Endothelial cell (in vitro differentiated cells): ENCODE results near the gene PRKG1. TPM values are rescaled to one million over a fixed set of nuclear protein-coding genes. Genes with fewer than 3 reads are reported as not detected.

Experiments used
- DNase-seq: peaks from one replicate; pipeline ENCODE4 v3.0.0; 2021; ENCODE audit warnings: low spot score
- H3K27ac Mint-ChIP-seq: one replicate; pipeline ENCODE4 v1.8.0; 2021; ENCODE audit warnings: mixed read lengths, inconsistent platforms; ENCODE audit not compliant: unreplicated experiment
- H3K27me3 Mint-ChIP-seq: one replicate; pipeline ENCODE4 v1.8.0; 2021; ENCODE audit warnings: mild to moderate bottlenecking, moderate library complexity, mixed read lengths, inconsistent platforms; ENCODE audit not compliant: unreplicated experiment
- H3K36me3 Mint-ChIP-seq: one replicate; pipeline ENCODE4 v1.8.0; 2021; ENCODE audit warnings: mild to moderate bottlenecking, low read depth, mixed read lengths, inconsistent platforms; ENCODE audit not compliant: unreplicated experiment
- H3K4me1 Mint-ChIP-seq: one replicate; pipeline ENCODE4 v1.8.0; 2021; ENCODE audit warnings: mild to moderate bottlenecking, mixed read lengths, inconsistent platforms; ENCODE audit not compliant: unreplicated experiment
- H3K4me3 Mint-ChIP-seq: one replicate; pipeline ENCODE4 v1.8.0; 2021; ENCODE audit warnings: mild to moderate bottlenecking, mixed read lengths, inconsistent platforms; ENCODE audit not compliant: unreplicated experiment
- H3K9me3 Mint-ChIP-seq: one replicate; pipeline ENCODE4 v1.8.0; 2021; ENCODE audit warnings: mixed read lengths, inconsistent platforms; ENCODE audit not compliant: unreplicated experiment
- total RNA-seq: library from RNA; stranded (reverse); fragmentation: NEBNext Ultra II Directional; extraction: Animal tissue kit (Norgen Biotek cat#: 25700); gene quantifications from one replicate; pipeline ENCODE4 v1.2.1, GENCODE V29; 2021; ENCODE audit not compliant: unreplicated experiment
- TF ChIP-seq, protein P1 (sequence below): fragments of 200-600 bp; sonication (generic); IDR thresholded peaks from one replicate; pipeline ENCODE4 v1.5.0; 2021; ENCODE audit warnings: antibody characterized with exemption; ENCODE audit not compliant: unreplicated experiment

Gene PRKG1
- total RNA-seq, 1 donor from 2014 or later, result 10.7 TPM

DNA sequence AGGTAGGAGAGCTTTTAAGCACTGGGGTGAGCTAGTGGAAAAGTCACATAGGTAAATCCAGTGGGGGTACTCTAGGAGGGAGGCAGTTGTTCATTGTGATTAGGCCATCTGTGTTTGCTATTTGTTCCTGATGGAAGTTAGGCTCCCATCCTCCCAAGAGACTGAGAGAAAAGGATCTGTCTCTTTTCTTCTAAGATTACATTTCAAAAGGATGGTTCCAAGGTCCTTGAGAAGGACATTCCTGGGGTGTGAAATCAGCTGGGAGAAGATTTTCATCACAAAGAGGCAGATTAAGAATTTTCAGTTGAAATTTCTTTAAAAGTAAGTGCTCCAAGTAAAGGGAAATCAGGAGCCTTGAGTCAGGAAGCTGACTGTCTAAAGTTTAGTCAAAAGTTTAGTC, 835.9 kb downstream of the PRKG1 start:
- H3K27me3 Mint-ChIP-seq, result peaks cover 1% of the 10 kb centered on the region
- peaks cover 26% of the 10 kb centered on the region for H3K4me1 Mint-ChIP-seq
- no peak overlapping the region for H3K4me3 Mint-ChIP-seq
- DNase-seq, result no peak
- no peak overlapping the region for H3K27ac Mint-ChIP-seq
- H3K9me3 Mint-ChIP-seq, result no peaks in the 10 kb centered on the region
- H3K36me3 Mint-ChIP-seq, result no peaks in the 10 kb centered on the region
- TF ChIP-seq, protein P1, sequence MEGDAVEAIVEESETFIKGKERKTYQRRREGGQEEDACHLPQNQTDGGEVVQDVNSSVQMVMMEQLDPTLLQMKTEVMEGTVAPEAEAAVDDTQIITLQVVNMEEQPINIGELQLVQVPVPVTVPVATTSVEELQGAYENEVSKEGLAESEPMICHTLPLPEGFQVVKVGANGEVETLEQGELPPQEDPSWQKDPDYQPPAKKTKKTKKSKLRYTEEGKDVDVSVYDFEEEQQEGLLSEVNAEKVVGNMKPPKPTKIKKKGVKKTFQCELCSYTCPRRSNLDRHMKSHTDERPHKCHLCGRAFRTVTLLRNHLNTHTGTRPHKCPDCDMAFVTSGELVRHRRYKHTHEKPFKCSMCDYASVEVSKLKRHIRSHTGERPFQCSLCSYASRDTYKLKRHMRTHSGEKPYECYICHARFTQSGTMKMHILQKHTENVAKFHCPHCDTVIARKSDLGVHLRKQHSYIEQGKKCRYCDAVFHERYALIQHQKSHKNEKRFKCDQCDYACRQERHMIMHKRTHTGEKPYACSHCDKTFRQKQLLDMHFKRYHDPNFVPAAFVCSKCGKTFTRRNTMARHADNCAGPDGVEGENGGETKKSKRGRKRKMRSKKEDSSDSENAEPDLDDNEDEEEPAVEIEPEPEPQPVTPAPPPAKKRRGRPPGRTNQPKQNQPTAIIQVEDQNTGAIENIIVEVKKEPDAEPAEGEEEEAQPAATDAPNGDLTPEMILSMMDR, result no peak

DNA sequence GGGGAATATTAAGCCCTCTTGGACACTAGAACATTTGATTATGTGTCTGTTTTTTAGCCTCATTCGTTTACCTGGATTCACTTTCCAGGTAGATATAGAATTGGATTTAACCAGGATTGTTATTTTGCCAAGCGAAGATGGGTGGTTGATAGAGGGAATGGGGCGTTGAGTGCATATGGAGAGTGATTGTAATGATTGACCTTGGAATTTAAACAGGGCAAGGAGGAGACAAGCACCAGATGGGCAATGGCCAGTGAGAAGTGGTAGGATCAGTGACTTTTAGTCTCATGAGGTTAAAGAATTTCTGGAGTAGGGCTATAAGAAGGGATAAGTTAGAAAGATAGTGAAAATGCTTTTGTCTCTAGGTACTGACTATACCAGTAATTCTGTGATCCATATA, 836.3 kb downstream of the PRKG1 start:
- peaks cover 1% of the 10 kb centered on the region for H3K27me3 Mint-ChIP-seq
- H3K27ac Mint-ChIP-seq, result no peak overlapping the region
- no peak for DNase-seq
- H3K4me1 Mint-ChIP-seq, result peaks cover 26% of the 10 kb centered on the region
- TF ChIP-seq, protein P1, result no peak
- no peaks in the 10 kb centered on the region for H3K9me3 Mint-ChIP-seq
- no peak overlapping the region for H3K4me3 Mint-ChIP-seq
- no peaks in the 10 kb centered on the region for H3K36me3 Mint-ChIP-seq

DNA sequence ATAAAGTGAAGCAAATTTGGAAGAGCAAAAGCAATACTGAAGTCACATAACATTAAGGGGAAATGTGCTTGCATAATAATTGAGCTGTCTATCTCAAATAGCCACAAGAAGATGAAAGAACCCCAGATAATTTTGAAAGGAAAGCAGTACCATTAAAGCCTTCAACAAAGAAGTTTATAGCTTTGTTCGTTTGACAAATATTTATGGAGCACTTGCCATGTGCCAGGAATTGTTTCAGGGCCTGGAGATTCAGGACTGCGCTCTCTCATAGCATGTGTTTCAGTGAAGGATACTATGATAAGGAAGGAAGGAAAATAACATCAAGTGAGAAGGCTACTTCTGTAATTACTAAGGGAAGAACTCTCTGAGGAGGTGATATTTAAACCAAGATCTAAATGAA, 837.4 kb downstream of the PRKG1 start:
- Mint-ChIP-seq H3K27ac (peak overlapping the region; percentile 28), H3K36me3 (no peaks in the 10 kb centered on the region), H3K4me3 (no peak overlapping the region), H3K27me3 (peaks cover 1% of the 10 kb centered on the region), H3K4me1 (peaks cover 26% of the 10 kb centered on the region), H3K9me3 (no peaks in the 10 kb centered on the region)
- TF ChIP-seq, protein P1, result no peak
- no peak for DNase-seq

GRCh38 chr10:51915031-51915542, 840.8 kb downstream of the PRKG1 start:
- Mint-ChIP-seq H3K4me1 (peaks cover 22% of the 10 kb centered on the region), H3K4me3 (no peak overlapping the region), H3K27me3 (no peaks in the 10 kb centered on the region), H3K9me3 (no peaks in the 10 kb centered on the region), H3K27ac (no peak overlapping the region), H3K36me3 (no peaks in the 10 kb centered on the region)
- TF ChIP-seq, protein P1, result no peak
- no peak for DNase-seq

GRCh38 chr10:51918440-51918839, 844.2 kb downstream of the PRKG1 start:
- DNase-seq, result no peak
- Mint-ChIP-seq H3K27me3 (no peaks in the 10 kb centered on the region), H3K4me1 (peaks cover 26% of the 10 kb centered on the region), H3K4me3 (no peak overlapping the region), H3K36me3 (no peaks in the 10 kb centered on the region), H3K9me3 (no peaks in the 10 kb centered on the region), H3K27ac (peak overlapping the region; percentile 90)
- TF ChIP-seq, protein P1, result no peak
